HG03045 (cell line): ENCODE measurements around the gene OSGEP.

Experiments
- ATAC-seq: cut with Tn5 transposase; IDR thresholded peaks from one replicate; pipeline ENCODE4 v1.9.1; 2021; ENCODE audit warnings: mild to moderate bottlenecking, moderate library complexity; ENCODE audit not compliant: unreplicated experiment

Gene OSGEP

GRCh38 chr14:20400589-20400964, 54.0 kb downstream of the OSGEP start:
- no peak for ATAC-seq

DNA sequence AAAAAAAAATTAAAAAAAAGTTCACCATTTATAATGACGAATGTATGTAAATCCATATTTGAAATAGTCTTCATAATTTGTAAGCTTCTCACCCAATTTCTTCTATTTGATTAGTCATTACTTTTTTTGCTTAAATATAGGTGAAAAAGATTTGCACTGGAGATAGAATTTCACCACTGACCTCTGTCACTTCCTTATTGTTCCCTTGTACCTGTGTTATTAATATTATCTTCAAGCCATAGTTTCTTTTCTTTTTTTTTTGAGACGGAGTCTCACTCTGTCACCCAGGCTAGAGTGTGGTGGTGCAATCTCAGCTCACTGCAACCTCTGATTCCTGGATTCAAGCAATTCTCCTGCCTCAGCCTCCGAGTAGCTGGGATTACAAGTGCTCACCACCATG, 57.1 kb downstream of the OSGEP start:
- ATAC-seq: no peak
